Measurements from ENCODE around the gene SPRR2F.

Gene SPRR2F

GRCh38 chr1:153072806-153073726 is 40.2 kb downstream of the SPRR2F start:
- DNase-seq (ENCODE audit: low read depth), result no peak

GRCh38 chr1:153071511-153071910 is 41.8 kb downstream of the SPRR2F start, which contains the start of gene SPRR2B:
Gene SPRR2B, minus strand, starts transcription at chr1:153071611. Its CDS starts 772 bp downstream, at chr1:153070839.
- no peak for DNase-seq (ENCODE audit: low read depth)

- DNase-seq (ENCODE audit: low read depth), result no peak
These were observed 43.1 kb downstream of the SPRR2F start for GRCh38 chr1:153070243-153070642.
